ENCODE measurements around the gene NOXA1.

DNA sequence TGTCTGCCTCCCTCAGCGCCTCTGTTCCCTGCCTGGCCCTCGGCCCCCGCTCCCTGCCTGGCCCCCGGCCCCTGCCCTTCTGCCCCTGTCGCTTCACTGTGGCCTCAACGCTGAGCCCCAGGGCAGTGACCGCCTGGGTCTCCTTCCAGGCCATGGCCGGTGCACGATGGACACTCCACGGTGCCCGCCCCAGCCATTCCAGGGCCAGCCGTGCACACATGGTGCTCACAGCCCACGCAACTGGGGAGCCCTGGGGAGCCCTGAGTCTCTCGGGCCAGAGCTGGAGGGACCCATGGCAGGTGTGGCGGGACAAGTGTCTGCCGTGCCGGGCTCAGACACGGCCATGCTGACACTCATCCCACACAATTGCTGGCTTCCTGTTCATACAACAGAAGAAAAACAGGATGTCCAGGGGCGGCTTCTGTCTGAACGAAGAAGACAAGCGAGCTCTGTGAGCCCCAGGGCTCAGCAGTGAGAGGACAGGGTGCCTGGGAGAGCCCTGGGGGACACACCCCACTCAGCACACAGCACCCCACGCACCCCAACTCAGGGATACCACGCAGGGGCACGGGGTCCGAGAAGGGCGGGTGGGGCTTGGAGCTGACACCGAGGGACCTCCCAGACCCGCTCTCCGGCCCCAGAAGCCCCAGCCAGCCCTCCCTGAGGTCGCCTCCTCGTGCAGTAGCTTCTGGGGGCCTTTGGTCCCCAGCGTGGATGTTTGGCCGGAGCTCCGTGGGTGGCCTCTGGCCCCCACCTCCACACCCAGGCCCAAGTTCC is 35.9 kb upstream of the NOXA1 start:
- TF ChIP-seq, protein P1, sequence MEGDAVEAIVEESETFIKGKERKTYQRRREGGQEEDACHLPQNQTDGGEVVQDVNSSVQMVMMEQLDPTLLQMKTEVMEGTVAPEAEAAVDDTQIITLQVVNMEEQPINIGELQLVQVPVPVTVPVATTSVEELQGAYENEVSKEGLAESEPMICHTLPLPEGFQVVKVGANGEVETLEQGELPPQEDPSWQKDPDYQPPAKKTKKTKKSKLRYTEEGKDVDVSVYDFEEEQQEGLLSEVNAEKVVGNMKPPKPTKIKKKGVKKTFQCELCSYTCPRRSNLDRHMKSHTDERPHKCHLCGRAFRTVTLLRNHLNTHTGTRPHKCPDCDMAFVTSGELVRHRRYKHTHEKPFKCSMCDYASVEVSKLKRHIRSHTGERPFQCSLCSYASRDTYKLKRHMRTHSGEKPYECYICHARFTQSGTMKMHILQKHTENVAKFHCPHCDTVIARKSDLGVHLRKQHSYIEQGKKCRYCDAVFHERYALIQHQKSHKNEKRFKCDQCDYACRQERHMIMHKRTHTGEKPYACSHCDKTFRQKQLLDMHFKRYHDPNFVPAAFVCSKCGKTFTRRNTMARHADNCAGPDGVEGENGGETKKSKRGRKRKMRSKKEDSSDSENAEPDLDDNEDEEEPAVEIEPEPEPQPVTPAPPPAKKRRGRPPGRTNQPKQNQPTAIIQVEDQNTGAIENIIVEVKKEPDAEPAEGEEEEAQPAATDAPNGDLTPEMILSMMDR (IDR thresholded peaks at IDR 0.05) = no peak
- no peak for TF ChIP-seq POLR2A (IDR thresholded peaks at IDR 0.05)

Data from lower leg skin (tissue), 3 donors.